Measurements from ENCODE around the gene EYA4.

- TF ChIP-seq POLR2A (IDR thresholded peaks at IDR 0.05; ENCODE audit: low read depth, low read length) (no peak), POLR2AphosphoS5 (IDR thresholded peaks at IDR 0.05; ENCODE audit: low read depth, low read length) (no peak)
Measured at GRCh38 chr6:133337308-133337707, 96.2 kb downstream of the EYA4 start.

Data from GM12892 (cell line).